Prostate gland (tissue), 2 donors: ENCODE results near the gene LYRM4.

Experiments
- POLR2A ChIP-seq: fragments of 450-650 bp; IDR thresholded peaks from one replicate; pipeline ENCODE4 v1.6.1; 2016; ENCODE audit warnings: antibody characterized with exemption, mild to moderate bottlenecking
- TF ChIP-seq, protein P1 (sequence below), 4 experiments: fragments of 200-600 bp in 2 of 4; fragments of 450-650 bp in 2 of 4; sonication (generic) in 2 of 4; IDR thresholded peaks; 1 replicate in 3 of 4; 2 replicates in 1 of 4; pipeline ENCODE4 v1.5.1; 2016 to 2019; ENCODE audit warnings: antibody characterized with exemption in 4 of 4, mild to moderate bottlenecking in 2 of 4, moderate library complexity in 2 of 4

DNA sequence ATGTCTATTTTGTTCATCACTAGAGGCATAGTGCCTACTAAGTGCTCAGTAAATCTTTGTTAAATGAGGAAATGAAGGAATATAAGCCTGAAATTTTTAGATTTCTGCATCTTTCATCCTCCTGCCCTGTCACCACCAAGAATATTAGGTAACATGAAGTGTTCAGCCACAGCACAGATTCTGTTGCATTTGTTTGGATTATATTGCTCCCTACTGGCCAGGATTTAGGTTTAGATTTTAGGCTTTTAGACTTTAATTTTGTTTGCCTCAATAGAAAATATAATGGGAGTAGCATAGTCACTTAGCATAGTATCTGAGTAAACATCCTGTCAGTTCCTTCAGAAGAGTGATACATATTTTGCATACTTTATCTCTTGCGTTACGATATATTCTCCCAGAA lies 14.7 kb upstream of the LYRM4 start:
- no peak for TF ChIP-seq POLR2A
- TF ChIP-seq, protein P1, sequence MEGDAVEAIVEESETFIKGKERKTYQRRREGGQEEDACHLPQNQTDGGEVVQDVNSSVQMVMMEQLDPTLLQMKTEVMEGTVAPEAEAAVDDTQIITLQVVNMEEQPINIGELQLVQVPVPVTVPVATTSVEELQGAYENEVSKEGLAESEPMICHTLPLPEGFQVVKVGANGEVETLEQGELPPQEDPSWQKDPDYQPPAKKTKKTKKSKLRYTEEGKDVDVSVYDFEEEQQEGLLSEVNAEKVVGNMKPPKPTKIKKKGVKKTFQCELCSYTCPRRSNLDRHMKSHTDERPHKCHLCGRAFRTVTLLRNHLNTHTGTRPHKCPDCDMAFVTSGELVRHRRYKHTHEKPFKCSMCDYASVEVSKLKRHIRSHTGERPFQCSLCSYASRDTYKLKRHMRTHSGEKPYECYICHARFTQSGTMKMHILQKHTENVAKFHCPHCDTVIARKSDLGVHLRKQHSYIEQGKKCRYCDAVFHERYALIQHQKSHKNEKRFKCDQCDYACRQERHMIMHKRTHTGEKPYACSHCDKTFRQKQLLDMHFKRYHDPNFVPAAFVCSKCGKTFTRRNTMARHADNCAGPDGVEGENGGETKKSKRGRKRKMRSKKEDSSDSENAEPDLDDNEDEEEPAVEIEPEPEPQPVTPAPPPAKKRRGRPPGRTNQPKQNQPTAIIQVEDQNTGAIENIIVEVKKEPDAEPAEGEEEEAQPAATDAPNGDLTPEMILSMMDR (IDR thresholded peaks at IDR 0.05) = no peak
